NK-92 (cell line): ENCODE data around the gene PTPRS.

Source experiments
- DNase-seq: peaks from one replicate; lab custom pipeline; 2025; ENCODE audit not compliant: unreplicated experiment; lab: John Stamatoyannopoulos, UW

Gene PTPRS

DNA sequence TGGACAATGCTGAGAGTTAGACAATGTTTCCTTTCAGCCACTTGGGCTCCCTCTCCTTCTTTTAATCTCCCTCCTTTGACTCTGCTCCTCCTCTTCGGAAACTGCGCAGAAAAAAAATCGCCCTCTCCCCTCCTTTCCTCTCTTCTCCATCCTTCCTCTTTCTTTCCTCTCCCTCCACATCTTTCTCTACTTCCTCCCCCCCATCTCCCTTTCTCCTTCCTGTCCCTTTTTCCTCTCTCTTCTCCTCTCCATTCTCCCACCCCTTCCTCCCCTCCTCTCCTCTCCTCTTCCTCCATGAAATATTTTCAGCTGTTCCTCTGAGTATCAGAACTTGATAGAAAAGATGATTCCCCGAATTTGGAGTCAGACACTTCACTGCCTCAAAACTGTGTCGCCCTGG is 15.1 kb upstream of the PTPRS start:
- no peak for DNase-seq

DNA sequence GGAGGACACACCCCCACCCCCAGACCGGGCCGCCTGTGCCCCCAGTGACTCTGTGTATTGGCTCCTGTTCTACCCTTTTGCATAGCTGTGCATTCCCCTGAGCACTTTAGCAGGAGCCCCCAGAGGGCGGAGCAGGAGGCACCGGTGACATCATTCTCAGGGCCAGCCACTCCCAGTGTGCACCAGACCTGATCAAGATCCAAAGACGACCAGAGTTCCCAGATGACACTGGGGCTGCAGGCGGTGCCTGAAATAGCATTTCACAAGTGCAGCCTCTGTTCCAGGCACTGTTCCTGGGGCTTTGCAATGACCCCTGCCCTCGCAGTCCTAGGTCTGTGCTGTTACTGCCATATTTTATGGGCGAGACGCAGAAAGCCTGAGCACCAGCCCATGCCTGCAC is 14.5 kb upstream of the PTPRS start:
- DNase-seq = no peak

DNA sequence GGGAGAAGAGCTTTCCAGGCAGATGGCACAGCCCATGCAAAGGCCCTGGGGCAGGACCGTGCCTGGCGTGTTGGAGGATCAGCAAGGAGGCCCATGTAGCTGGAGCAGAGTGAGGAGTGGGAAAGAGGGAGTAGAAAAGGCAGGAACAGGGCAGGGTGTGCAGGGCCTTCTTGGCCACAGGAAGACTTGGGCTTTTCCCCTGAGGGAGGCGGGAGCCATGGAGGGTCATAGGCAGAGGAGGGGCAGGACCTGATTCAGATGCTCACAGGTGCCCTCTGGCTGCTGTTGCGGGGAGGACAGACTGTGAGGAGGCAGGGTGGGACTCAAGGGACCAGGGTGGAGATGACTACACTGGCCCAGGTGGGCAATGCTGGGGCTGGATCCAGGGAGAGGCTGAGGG is 13.8 kb upstream of the PTPRS start:
- DNase-seq = no peak

DNA sequence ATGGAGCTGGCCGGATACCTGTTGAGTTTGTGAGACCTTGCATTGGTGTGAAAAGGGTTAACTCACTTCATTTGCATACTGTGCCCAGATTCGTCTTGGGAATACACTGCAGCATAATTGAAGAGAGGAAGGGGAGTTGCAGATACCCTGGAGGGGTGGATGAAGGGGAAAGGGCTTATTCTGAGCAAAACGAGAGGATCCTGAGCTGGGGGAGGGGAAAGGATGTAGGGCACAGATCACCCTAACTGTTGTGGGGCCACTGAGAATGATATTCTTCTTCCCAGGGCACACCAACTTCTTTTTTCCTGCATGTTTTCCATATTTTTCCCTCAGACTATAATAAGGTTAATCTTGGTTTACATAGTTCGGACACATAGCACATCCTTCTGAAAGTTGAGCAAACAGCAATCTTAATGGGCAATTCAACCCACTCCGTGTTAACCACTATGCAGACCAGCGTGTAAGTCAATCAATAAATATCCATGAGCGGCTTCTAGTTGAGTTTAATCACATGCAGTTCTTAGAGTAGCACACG is 11.7 kb upstream of the PTPRS start:
- no peak for DNase-seq

DNA sequence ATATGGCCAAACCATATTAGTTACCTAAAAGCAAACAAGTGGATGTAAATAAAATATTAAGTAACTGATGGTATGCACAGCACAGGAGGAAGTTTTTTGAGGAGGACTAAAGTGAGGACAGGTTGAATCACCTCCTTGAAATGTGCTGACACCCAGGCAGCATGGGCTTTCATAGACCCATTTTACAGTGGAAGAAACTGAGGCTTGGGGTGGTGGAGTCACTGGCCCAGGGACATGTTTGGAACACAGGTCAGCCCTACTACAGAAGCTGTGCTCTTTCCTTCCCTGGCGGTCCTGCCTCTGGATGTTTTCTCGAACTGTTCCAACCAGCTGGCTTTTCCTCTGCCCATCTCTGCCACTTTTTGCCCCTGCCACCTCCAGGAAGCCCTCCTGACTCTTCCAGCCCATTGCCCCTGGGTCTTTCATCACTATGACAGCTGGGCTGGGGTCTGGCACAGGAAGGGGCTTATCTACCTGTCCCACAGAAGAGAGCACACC is 11.2 kb upstream of the PTPRS start:
- no peak for DNase-seq

DNA sequence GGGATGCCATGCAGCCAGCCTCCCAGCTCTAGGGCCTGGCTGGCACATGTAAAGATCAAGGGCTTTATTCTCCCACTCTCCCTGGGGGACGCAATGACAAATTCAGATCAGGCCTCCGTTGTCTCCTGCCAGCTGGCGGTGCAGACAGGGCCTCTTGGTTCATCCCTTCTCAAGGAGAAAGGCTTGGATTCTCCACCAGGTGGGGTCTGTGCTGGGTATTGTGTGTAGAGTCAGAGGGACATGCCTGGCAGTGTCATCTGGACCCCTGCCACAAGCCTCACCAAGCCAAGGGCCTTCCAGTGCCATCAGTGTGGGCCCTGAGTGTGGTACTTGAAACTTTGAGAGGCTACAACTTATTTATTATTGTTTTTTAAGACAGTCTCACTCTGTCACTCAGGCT is 8.4 kb upstream of the PTPRS start:
- DNase-seq = no peak

DNA sequence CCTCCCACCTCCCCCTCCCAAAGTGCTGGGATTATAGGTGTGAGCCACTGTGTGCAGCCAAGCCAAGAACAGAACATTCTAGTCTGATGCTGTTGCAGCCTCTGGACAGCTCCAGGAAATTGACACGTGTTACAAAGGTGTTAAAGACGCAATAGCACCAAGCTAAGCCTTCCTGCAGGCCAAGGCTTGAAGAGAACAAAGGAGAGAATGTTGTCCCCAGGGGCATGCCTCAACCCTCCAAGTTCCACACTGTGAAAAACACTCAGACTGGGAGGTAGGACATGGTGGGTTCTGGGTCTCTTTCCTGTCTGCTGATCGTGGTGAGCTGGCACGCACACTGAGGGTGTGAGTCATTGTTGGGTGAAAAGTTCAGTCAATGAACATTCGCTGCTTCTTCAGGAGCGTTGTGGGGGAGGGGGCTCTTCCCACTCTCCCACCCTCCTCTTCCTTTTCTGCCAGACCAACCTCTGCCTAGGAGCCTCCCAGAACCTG is 5.3 kb upstream of the PTPRS start:
- DNase-seq = no peak

DNA sequence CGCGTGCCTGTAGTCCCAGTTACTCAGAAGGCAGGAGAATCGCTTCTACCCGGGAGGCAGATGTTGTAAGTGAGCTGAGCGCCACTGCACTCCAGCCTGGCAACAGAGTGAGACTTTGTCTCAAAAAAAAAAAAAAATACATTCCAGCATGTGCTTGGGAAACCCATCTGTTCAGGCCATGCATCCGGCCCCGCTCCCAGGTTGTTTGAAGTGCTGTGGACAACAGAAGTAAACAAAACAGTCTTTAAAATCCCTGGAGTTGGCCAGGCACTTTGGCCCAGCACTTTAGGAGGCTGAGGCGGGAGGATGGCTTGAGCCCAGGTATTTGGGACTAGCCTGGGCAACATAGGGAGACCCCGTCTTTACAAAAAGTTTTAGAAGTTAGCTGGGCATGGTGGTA is 3.2 kb upstream of the PTPRS start:
- DNase-seq = no peak

DNA sequence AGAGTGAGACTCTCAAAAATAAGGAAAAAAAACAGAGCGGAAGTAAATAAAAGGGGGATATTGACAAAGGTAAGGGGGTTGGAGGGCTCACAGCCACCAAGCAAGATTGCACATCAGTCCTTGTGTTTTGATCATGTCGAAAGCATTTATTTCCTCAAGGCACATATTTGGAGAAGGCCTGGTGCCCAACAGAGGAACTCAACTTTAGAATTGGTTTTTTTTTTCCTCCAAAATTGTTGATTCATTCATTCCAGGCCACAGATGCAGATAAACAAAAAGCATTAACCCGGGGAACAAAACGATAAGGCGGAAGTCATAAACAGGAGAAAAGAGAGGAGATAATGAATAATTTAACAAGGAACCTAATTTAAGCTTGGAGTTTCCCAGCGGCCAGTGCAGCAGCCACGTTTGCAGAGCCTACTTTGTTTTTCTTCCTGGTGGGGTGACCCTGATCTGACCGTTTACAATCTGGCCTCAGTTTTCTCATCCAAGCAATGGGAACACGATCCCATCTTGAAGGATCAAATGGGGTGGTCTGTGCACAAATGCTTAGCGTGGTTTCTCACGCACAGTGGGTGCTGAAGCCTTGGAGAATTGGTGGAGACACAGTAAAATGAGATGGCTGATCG is 2.1 kb upstream of the PTPRS start:
- no peak for DNase-seq

DNA sequence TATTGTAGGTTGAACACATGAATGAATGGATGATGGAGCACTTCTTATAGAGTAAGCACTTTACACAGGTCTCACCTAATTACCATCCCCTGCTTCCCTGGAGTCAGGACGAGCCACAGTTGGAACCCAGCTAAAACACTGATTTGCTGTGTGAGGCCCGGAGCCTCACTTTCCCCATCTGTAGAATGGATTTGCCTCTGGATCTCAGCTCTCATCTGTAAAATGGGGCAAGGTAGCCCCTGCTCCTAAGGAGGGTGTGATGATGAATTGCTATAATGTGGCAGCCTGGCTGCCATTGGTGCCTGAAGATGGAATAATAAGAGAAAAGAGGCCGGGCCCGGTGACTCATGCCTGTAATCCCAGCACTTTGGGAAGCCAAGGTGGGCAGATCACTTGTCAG is 1.4 kb upstream of the PTPRS start:
- no peak for DNase-seq

DNA sequence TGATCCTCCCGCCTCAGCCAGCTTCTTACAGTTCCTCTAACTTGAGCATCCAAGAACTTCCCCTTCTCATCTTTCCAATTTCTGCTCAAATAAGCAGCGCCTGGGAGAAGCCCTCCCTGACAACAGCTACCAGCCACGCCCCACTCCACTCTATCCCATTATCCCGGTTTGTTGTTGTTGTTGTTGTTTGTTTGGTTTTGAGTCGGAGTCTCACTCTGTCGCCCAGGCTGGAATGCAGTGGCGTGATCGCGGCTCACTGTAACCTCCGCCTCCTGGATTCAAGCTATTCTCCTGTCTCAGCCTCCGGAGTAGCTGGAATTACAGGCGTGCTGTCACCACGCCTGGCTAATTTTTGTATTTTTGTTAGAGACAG is 822 bp upstream of the PTPRS start:
- DNase-seq = no peak

DNA sequence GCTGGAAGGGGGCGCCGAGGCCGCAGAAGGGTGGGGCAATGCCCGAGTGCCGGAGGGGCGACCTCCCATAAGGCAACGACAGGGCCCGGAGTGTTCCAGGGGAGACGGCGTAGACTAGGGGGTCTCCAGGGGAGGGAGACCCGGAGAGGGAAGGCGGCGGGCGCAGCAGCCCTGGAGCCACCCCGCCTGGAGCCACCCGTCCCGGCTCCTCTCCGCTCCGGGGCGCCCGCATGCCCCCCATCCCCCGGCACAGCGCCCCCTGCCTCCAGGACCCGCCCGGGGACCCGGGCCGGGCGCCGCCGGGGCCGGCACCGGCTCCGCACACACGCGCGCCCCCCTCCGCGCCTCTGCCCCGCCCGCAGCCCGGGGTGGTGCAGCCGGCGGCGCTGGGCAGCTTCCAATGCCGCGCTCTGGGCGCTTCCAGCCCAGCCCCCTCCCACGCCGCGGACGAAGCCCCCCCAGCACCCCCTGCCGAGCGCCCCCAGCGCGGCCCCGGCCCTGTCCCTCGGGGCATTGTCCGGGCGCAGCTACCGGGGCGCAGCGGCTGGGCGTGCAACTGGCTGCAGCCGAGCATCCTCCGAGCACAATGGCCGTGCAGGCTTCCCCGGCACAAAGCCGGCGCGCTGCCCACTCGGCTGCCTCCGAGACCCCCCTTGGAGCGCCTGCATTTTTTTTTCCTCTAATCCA is 519 bp downstream of the PTPRS start:
- DNase-seq = no peak

DNA sequence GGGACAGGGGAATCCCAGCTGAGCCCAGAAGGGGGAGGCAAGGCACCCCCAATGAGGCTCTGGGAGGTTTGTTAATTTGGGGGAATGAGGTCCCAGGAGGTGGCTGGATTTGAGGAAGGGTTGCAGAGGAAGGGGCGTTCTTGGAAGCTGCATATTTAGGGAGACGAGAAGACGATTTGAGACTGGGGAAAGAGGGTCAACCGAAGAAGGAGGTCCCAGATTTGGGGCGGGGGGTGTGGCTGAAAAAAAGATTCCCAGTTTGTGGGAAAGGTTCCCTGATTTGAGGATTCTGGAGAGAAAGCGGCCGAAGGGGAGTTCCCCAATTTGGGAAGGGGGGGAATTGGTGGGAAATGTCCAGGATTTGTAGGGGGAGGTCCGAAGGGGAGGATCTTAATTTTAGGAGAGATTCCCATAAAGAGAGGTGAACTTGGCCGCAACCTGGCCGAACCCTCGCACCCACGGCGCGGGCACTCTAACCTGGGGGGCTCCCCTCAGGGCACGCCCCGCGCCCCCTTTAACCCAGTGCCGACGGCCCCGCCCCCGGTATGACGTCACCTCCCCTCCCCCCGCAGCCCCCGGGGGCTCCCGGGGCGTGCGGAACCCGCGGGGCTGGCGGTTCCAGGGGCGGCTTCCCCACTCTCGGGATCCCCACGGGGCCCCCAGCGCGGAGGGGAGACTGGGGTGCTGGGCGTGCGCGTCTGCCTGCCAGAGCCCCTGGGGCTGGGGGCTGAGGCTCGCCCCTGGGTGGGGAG is 1.2 kb downstream of the PTPRS start:
- no peak for DNase-seq

DNA sequence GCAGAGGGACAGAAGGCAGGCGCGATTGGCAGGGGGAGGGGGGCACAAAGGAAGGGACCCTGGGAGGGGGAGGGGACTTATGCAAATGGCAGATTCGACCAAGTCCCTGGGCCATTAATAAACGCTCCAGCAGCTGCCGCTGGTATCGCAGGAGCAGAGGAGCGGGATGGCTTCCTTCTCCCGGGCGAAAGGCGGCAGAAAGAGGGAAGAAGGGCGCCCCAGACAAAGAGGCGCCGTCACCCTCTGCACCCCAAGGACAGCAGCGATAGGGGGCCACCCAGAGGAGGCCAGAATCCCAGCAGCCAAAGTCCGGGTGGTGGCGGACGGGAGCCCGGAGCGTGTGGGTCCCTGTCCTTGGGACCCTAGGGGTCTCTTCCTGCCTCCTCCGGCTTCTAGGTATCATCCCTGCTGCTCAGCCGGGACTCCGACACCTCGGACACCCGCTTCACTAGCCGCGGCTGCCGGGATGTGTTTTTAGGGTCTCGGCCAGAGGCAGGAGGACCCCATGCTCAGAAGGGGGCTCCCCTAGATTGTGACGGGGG is 1.9 kb downstream of the PTPRS start:
- DNase-seq = no peak

DNA sequence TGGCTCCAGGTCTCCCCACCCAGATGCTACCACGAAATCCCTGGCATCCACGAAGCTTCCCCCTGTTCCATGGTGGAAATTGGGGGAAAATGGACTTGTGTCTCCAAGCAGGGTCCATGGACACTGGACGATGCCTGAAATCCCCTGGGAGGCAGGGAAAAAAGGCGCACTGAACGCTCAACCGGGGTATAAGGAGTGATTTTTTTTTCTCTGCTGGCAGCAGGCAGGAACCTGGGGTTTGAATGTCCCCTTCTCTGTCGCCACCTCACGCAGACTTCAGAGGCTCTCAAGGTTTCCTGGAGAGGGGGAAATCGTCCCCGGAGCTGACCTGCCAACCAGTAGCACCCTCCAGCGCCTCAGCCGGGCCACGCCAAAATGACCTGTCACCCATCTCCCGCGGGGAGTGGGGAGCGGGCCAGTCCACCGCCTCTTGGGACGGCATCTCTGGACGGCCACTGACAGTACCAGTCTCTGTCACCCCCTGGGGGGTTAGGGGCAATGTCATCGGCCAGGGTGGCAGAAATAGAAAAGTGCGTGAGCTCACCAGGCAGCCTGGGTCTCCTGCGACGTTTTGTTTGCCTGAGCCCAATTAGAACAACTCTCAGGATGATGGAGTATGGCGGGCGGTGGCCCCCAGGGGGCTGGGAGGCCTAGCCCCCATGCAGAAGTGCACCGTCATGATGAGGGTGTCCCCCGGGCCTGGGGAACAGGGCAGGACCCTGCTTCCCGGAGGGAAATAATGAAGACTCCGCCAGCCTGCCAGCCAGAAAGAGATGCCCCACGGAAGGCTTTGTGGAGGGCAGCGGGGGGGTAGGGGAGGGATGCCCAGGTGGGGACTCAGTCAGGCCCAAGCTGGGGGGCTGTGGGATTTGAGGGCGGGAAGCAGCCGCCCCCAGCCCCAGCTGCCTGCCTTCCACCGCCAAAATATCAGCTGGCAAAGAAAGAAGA is 2.6 kb downstream of the PTPRS start:
- no peak for DNase-seq

DNA sequence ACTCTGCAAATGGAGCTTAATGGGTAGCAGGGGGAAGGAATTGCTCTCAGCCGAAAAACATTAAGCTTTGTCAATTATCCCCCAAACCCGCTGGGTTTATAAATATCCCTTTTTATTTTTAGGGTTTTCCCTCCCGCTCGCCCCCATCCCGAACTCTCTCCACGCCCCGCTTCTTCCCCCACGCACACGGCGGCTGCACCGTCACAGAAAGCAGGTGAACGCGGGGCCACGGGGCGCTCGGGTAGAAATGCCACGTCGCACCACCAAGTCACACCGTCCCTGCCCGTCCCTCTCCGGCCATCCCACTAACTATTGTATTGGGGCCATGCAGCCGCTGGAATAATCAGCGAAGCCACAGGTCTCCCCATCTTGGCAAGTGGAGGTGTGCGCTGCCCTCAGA is 3.5 kb downstream of the PTPRS start:
- DNase-seq = no peak

DNA sequence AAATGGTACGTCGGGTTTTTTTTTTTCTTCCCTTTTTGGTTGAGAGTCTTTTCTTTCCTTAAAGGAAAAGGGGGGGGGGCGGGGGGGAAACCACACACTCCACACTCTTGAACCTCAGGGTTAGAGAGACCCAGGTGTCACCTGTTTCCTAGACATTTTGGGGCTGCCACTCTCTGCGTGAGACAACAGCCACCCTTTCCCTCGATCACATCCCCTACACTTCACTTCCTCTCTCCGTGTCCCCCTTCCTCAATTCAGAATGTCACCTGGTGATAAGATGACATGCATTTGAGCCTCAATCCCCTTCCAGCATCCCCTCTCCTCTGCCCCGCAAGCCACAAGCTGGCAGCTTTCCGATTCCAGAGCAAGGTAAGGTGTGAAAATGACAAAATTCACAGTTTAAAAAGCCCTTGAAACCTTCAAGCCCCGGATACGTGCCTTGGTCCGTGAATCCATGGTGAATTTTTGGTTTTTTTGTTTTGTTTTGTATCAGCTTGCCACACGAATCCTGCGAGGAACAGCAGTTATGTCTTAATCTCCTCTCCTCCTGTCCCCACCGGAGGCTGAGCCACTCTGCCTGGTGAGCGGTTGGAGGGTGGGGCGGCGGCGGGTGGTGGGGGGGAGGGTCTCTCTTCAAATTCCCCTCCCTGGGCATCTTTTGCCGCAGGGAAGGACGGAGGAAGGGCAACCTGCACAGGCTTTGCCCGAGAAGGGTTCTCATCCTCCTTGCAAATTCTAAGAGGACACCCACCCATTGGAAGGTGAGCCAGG is 4.2 kb downstream of the PTPRS start:
- no peak for DNase-seq

DNA sequence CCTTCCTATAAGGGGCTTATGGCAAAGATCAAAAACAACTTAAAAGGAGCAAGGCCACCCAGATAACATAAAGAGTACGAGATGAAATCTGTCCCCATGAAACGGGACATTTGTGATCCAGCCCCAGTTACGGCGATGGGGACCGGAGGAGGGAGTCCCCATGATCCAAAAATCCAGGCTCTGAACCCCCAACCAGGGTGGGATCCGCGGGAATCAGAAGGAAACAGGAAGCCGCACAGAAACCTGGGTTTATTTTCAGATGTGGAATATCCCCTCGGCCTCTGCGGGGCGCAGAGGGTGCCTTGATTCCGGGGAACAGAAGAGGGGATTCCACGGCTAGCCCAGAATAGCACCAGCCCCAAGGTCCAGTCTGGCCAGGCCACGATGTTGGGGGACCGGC is 5.0 kb downstream of the PTPRS start:
- no peak for DNase-seq

DNA sequence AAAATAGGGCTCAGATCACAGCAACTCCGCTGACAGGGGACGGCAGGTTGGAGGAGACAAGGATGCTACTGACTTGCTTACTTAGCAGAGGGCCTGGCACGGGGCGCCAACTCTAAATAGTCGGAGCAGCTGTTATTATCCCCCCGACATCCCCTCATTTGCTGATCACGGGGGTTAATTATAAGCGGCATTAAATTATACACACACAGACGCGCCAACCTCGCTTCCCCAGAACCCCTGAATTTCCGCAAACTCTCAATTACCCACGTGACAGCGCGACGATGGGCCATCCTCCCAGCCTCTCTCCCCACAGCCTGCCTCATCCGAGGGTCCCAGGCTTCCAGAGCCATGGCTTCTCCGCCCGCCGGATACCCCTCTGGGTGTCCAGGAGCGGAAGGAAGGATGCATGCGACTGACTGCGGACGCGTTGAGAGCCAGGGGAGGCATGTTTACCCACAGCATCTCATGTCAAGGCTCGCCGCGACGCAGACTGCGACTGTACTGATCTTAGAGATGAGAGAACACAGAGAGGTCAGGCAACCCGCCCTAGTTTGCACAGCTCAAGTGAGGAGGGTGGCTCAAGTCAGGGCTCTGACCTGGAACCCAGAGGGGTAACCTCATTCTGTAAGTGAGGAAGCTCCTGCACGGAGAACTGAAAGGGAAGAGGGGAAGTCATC is 5.7 kb downstream of the PTPRS start:
- no peak for DNase-seq
